HG03066 (cell line): ENCODE measurements around the gene SRPRA.

Experiments used
- ATAC-seq: cut with Tn5 transposase; IDR thresholded peaks from one replicate; pipeline ENCODE4 v1.9.1; 2021; ENCODE audit warnings: low read depth; ENCODE audit not compliant: unreplicated experiment

SRPRA gene

DNA sequence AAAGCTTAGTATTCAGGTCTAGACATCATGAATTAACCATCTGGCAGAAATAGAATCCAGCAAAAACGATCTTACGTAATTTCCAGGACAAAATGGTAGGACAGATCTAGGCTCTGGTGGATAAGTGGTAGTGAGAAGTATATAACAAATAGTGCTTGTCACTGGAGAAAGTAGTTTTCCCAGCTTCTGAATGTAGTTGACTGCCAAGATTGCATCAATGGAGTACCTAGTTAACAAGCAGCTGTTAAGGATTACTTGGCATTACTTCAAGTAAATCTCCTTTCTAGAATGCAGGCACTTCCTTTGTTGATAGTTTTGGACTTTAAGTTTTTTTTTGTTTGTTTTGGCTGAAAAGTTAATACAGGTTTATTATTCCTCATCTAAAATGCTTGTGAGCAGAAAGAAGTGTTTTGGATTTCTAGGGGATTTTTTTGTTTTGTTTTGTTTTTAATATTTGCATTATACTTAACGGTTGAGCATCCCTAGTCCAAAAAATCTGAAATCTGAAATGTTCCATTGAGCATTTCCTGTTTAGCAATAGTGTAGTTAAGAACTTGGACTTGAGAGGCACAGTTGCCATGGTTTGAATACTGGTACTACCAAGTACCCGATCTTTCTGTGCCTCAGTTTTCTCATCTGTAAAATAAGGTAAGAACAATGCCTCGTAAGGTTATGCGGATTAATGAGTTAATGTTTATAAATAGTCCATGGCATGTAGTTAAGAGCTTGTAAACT lies 36.8 kb downstream of the SRPRA start:
- no peak for ATAC-seq

DNA sequence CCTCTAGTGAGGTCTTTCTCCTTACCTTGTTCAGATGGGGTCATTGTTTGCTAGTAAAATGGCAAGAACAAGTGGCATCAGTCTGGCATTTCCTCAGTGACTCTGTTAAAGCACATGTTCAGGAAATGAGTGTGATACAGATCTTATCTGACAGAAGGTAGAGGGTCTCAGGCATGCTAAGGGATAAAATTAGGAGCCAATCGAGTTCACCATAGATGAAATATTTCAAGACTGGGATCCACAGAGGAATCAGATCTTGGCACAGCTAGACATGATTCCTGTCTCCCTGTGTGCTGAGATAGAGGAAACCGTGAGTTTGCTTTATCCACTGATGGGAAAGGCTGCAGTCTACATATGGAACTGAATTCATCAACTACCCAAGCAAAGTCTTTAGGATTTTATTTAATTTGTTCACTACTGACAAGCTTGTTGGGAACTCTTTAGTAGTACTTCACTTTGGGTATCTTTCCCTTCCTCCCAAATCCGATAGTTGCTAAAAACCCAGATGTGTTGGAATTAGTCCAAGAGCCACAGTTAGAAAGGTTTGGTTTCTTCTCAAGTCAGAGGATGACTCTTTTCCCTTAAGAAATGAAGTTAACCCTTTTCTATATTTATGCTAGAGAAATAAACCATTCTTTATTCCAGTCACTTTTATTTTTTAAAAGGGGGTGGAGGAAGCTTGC lies 38.7 kb downstream of the SRPRA start:
- ATAC-seq, result no peak

DNA sequence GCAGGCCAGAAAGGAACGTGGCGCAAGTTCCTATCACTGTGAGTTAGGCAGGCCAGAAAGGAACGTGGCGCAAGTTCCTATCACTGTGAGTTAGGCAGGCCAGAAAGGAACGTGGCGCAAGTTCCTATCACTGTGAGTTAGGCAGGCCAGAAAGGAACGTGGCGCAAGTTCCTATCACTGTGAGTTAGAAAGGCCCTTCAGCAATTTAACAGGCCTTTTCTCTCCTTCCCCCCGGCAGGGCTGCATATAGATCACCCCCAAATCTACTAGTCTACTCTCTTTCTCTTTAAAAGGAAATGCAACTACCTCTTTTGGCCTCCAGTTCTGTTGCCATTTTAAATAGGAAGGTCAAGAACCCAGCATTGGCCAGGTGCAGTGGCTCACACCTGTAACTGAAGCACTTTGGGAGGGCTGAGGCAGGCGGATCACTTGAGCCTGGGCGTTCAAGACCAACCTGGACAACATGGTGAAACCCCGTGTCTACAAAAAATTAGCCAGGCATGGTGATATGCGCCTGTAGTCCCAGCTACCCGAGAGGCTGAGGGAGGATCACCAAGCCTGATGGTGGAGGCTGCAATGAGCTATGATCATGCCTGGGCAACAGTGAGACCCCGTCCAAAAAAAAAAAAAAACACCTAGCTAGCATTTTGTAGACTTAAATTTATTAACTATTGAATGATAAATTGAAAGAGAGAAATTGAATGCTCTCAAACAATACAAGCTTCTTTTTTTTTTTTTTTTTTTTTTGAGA lies 42.2 kb downstream of the SRPRA start:
- ATAC-seq, result no peak

DNA sequence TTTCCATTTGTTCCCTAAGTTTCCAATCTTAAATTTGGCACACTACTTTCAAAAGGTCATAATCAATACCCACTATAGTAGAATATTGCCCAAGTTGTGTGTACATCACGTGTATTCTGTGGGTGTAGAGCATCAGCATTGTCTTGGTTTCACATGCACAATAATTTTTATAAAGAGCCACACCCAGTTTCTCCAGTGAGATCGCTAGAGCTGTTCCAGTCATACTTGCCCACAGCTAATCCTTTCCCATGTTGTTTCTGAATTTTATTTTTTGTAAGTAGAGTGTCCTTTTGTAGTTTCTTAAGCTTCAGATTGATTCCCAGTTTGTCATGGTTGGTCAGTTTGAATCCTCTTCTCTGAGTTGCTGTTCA lies 43.4 kb downstream of the SRPRA start:
- no peak for ATAC-seq

DNA sequence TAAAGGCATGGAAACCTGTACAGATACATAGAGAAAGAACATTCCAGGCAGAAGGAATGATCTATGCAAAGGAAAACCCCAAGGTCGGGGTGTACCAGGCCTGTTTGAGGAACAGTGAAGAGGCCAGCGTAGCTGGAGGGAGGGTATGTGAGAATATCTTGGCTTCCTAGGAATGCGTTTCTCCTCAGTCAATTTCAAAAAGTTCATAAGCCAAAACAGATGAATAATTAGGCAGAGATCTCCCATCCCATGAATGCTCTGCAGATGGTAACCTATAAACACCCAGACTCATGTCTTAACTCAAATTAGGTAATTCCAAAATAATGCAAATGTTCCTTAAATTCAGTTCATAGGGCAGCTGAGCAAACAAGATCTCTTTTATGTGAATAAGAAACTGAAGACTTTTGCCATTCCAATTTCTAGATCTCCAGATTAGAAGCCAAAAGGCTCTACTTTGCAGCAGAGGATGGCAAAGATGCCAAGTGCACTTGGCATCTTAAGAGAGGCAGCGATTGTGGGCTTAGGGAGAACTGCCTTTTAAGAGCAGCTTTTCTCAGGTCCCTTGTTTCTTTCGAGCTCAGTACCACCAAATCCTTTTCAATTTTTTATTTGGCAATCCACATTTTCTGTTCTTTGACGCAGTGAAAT lies 43.9 kb downstream of the SRPRA start:
- no peak for ATAC-seq

DNA sequence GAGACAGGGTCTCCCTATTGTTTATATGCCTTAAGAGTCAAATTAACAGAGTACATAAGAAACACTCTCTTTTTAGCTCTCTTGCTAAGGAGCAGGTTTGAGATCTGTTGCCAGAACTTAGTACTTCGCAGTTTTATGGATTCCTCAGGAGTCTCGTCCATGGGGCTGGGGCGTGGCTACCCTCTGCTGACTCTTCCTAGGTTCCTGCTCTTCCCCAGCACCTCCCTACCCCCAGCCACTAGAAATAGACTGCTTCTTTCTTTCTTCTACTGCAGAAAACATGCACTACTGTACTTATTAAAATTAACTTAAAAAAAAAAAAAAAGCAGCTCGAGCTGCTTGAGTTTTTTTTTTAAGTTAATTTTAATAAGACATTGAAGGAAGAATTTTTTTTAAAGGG lies 49.1 kb downstream of the SRPRA start:
- no peak for ATAC-seq

DNA sequence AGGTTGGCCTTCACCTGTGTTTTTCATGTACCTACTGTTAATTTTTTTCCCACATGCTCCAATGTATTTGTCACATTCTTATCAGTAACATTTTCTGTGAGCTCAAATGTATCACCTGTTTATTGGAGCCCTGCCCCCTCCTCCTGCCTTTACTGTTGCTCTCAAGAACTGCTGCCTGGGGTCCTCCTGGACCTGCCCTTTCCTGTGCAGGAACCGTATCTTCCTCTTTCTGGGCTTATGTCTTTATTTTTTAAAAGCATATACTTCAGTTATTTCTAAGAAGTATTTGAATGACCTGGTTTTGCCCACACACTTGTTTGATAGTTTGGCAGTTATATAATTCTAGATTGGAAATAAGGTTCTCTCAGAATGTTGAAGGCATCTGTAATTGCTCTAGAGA lies 51.2 kb downstream of the SRPRA start:
- no peak for ATAC-seq

DNA sequence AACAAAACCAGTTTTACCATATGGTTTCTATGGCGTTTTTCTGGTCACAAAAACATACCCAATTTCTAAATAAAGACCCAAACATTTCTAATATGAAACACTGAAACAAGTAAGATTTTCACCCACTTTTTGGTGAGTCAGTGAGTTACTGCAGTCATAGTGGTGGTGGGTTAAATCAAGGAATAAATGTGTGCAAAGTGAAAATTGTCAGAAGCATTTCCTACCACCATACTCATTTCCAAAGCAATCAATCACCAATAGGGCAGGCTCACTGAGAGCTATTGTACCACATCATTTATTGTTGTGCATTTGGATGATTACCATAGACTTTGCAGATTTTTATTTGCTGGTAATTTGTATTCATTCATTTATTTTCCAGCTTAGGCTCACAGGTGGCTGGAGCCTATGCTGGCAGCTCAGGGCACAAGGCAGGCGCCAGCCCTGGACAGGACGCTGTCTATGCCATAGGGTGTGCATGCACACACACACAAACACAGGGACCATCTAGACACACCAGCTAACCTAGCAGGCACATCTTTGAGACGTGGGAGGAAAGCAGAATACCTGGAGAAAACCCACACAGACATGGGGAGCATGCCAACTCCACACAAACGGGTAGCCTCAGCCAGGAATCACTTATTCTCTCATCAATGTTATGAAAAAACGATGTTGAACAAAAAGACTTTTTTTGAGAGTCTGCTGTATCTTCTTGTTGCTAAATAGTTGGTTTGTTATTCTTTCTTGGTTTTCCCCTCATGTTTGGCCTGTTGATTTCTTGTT lies 52.0 kb downstream of the SRPRA start:
- ATAC-seq, result no peak

DNA sequence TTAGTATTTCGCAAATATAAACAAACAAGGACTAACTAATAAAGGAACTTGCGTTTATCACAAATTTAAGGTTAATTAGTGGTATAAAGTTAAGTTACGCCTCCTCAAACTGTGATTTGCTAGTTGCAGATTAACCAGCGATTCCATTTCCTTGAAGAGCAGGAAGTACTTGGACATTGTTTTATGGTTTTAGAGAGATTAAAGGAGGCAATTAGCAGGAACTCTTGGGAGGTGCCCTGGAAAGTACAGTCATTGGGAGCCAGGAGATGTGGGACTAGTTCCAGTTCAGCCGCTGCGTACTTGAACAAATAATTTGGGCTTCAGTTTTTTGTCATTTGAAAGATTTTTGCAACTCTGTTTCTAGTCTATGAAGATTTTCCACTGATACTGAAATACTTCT lies 53.9 kb downstream of the SRPRA start:
- ATAC-seq, result no peak

DNA sequence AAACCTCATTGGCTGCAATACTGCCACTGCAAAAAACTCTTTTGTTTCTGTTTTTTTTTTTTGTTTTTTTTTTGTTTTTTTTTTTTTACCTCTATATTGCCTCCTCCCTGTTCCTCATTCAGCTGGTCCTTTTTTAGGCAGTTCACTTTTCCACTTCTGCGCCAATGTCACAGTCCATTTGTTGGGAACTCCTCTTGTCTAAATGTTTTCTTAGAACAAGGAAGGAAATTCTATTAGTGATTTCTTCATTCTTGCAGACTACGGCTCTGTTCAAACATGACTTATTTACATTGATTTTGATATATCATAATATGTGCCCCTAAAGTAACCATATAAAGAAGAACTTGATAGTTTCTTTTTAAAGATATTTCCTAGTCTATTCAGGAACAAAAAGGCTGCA lies 54.3 kb downstream of the SRPRA start:
- no peak for ATAC-seq
